Sigmoid colon (tissue), 4 donors: ENCODE measurements around the gene SLC19A1.

ENCODE experiments used
- EP300 ChIP-seq, 4 donors: sonication (generic); formaldehyde crosslinking; IDR thresholded peaks; one replicate each; pipeline ENCODE4 v1.6.1; 2017; ENCODE audit warnings: antibody characterized with exemption in 4 of 4
- POLR2A ChIP-seq, 2 donors: fragments of 450-650 bp; IDR thresholded peaks; one replicate each; pipeline ENCODE4 v1.6.1; 2016; ENCODE audit warnings: antibody characterized with exemption in 2 of 2, mild to moderate bottlenecking in 2 of 2, moderate library complexity in 2 of 2
- POLR2AphosphoS5 ChIP-seq, 4 donors: sonication (generic); formaldehyde crosslinking; IDR thresholded peaks; one replicate each; pipeline ENCODE4 v1.6.1; 2017; ENCODE audit warnings: antibody characterized with exemption in 4 of 4
- TF ChIP-seq, protein P1 (sequence below), 4 experiments: fragments of 450-650 bp in 3 of 4; fragments of 200-600 bp in 1 of 4; IDR thresholded peaks; one replicate each; pipeline ENCODE4 v1.5.1; 2016 to 2019; ENCODE audit warnings: antibody characterized with exemption in 4 of 4, mild to moderate bottlenecking in 3 of 4, moderate library complexity in 2 of 4

- TF ChIP-seq, protein P1, sequence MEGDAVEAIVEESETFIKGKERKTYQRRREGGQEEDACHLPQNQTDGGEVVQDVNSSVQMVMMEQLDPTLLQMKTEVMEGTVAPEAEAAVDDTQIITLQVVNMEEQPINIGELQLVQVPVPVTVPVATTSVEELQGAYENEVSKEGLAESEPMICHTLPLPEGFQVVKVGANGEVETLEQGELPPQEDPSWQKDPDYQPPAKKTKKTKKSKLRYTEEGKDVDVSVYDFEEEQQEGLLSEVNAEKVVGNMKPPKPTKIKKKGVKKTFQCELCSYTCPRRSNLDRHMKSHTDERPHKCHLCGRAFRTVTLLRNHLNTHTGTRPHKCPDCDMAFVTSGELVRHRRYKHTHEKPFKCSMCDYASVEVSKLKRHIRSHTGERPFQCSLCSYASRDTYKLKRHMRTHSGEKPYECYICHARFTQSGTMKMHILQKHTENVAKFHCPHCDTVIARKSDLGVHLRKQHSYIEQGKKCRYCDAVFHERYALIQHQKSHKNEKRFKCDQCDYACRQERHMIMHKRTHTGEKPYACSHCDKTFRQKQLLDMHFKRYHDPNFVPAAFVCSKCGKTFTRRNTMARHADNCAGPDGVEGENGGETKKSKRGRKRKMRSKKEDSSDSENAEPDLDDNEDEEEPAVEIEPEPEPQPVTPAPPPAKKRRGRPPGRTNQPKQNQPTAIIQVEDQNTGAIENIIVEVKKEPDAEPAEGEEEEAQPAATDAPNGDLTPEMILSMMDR (IDR thresholded peaks at IDR 0.05): no peak
- no peak for TF ChIP-seq POLR2A (IDR thresholded peaks at IDR 0.05)
- TF ChIP-seq EP300 (IDR thresholded peaks at IDR 0.05): no peak
- TF ChIP-seq POLR2AphosphoS5 (IDR thresholded peaks at IDR 0.05): no peak
These were observed 62.3 kb downstream of the SLC19A1 start for GRCh38 chr21:45479691-45480675.
